IMR-90 (cell line): ENCODE results near the gene G6PC2. TPM values are rescaled to one million over a fixed set of nuclear protein-coding genes. Genes with fewer than 3 reads are reported as not detected.

Experiments
- ATAC-seq: fragments of 200-7000 bp; cut with Tn5 transposase; 2 replicates; pipeline ENCODE4 v1.9.1; 2020; ENCODE audit warnings: low read depth, mild to moderate bottlenecking, moderate library complexity
- BruUV-seq: library from RNA; stranded (reverse); fragments of 400-500 nt; replicated peaks from 2 replicates; lab custom pipeline; 2021; lab: Mats Ljungman, UMichigan
- CTCF ChIA-PET: fragments of 300-600 bp; formaldehyde crosslinking; extraction: SDS; loops from one replicate; lab custom pipeline; 2021; ENCODE audit warnings: antibody characterized with exemption; lab: Yijun Ruan, JAX
- POLR2A ChIA-PET: fragments of 300-600 bp; sonication (Branson Sonifier 250); formaldehyde crosslinking; loops from one replicate; lab custom pipeline; 2022; ENCODE audit warnings: antibody characterized with exemption; ENCODE audit not compliant: unreplicated experiment; lab: Charles Lee
- DNase-seq: peaks from one replicate; pipeline ENCODE4 v3.0.0; 2013
- H2AFZ ChIP-seq: replicated peaks from 2 replicates; pipeline ENCODE3; 2013; ENCODE audit warnings: low read length, mild to moderate bottlenecking; ENCODE audit not compliant: poor library complexity
- H2AK5ac ChIP-seq: 2 replicates; pipeline ENCODE4 v1.6.1; 2013; ENCODE audit warnings: low read depth, low read length, inconsistent platforms
- H2AK9ac ChIP-seq: replicated peaks from 2 replicates; pipeline ENCODE3; 2013; ENCODE audit warnings: mild to moderate bottlenecking, low read depth, low read length, moderate library complexity; ENCODE audit not compliant: poor library complexity
- H2BK120ac ChIP-seq: 2 replicates; pipeline ENCODE4 v1.6.1; 2013; ENCODE audit warnings: low read depth, low read length, inconsistent platforms
- H2BK15ac ChIP-seq: 3 replicates; pipeline ENCODE4 v1.6.1; 2013; ENCODE audit warnings: low read depth, low read length, inconsistent platforms
- H2BK20ac ChIP-seq: 2 replicates; pipeline ENCODE4 v1.6.1; 2013; ENCODE audit warnings: low read depth, mild to moderate bottlenecking, inconsistent platforms, low read length, moderate library complexity
- H2BK5ac ChIP-seq: 2 replicates; pipeline ENCODE4 v1.6.1; 2013; ENCODE audit warnings: mild to moderate bottlenecking, low read depth, low read length, inconsistent platforms; ENCODE audit not compliant: poor library complexity, severe bottlenecking
- H3K14ac ChIP-seq: replicated peaks from 2 replicates; pipeline ENCODE4 v1.6.1; 2013; ENCODE audit warnings: low read depth, low read length, inconsistent platforms
- H3K18ac ChIP-seq: 2 replicates; pipeline ENCODE4 v1.6.1; 2013; ENCODE audit warnings: low read depth, low read length, control low read depth
- H3K23ac ChIP-seq: 2 replicates; pipeline ENCODE4 v1.6.1; 2013; ENCODE audit warnings: low read depth, low read length, inconsistent platforms
- H3K27ac ChIP-seq: 2 replicates; pipeline ENCODE4 v1.5.1; 2013; ENCODE audit warnings: mild to moderate bottlenecking, control low read depth, low read length; ENCODE audit not compliant: insufficient read depth
- H3K27me3 ChIP-seq: 2 replicates; pipeline ENCODE4 v1.6.1; 2013; ENCODE audit warnings: low read length; ENCODE audit not compliant: control insufficient read depth, insufficient read depth
- H3K36me3 ChIP-seq: 2 replicates; pipeline ENCODE4 v1.6.1; 2013; ENCODE audit warnings: low read length, mixed read lengths; ENCODE audit not compliant: control insufficient read depth, insufficient read depth
- H3K4ac ChIP-seq: 2 replicates; pipeline ENCODE4 v1.6.1; 2013; ENCODE audit warnings: low read depth, low read length, inconsistent platforms
- H3K4me1 ChIP-seq: 2 replicates; pipeline ENCODE4 v1.6.1; 2013; ENCODE audit warnings: low read length, mixed read lengths; ENCODE audit not compliant: control insufficient read depth, insufficient read depth
- H3K4me2 ChIP-seq: 2 replicates; pipeline ENCODE4 v1.6.1; 2013; ENCODE audit warnings: low read depth, mild to moderate bottlenecking, control low read depth, low read length, moderate library complexity
- H3K4me3 ChIP-seq: 2 replicates; pipeline ENCODE4 v1.5.1; 2013; ENCODE audit warnings: low read depth, mild to moderate bottlenecking, control low read depth, low read length, moderate library complexity; ENCODE audit not compliant: insufficient read depth
- H3K56ac ChIP-seq: 2 replicates; pipeline ENCODE4 v1.6.1; 2013; ENCODE audit warnings: low read length, inconsistent platforms; ENCODE audit not compliant: insufficient read depth; ENCODE audit errors: extremely low read depth
- H3K79me1 ChIP-seq, 2 experiments: 2 replicates each; pipeline ENCODE4 v1.6.1; 2013; ENCODE audit warnings: low read length in 2 of 2, inconsistent platforms in 1 of 2, low read depth in 1 of 2
- H3K9ac ChIP-seq: 2 replicates; pipeline ENCODE4 v1.6.1; 2013; ENCODE audit warnings: low read depth, low read length, control low read depth
- H3K9me1 ChIP-seq: 2 replicates; pipeline ENCODE4 v1.6.1; 2013; ENCODE audit warnings: low read length, inconsistent platforms; ENCODE audit not compliant: insufficient read depth
- H3K9me3 ChIP-seq: 2 replicates; pipeline ENCODE4 v1.6.1; 2013; ENCODE audit warnings: low read length; ENCODE audit not compliant: control insufficient read depth, insufficient read depth
- H4K20me1 ChIP-seq: 2 replicates; pipeline ENCODE4 v1.6.1; 2013; ENCODE audit warnings: low read length, inconsistent platforms; ENCODE audit not compliant: insufficient read depth
- H4K5ac ChIP-seq: 2 replicates; pipeline ENCODE4 v1.6.1; 2013; ENCODE audit warnings: mild to moderate bottlenecking, low read depth, low read length, control low read depth
- H4K8ac ChIP-seq, 2 experiments: 2 replicates each; pipeline ENCODE4 v1.6.1; 2013; ENCODE audit warnings: low read depth in 2 of 2, low read length in 2 of 2, control low read depth in 1 of 2, inconsistent platforms in 1 of 2
- H4K91ac ChIP-seq: 2 replicates; pipeline ENCODE4 v1.6.1; 2013; ENCODE audit warnings: low read depth, low read length, inconsistent platforms; ENCODE audit not compliant: insufficient read depth
- BHLHE40 ChIP-seq: fragments of 150-350 bp; IDR thresholded peaks from 2 replicates; pipeline ENCODE4 v1.6.1; 2016; ENCODE audit warnings: mild to moderate bottlenecking, low read depth, low read length
- CEBPB ChIP-seq: IDR thresholded peaks from 2 replicates; pipeline ENCODE4 v1.6.1; 2012; ENCODE audit warnings: low read depth, low read length, improper control_type of control experiment
- FOS ChIP-seq: fragments of 150-350 bp; IDR thresholded peaks from 2 replicates; pipeline ENCODE4 v1.6.1; 2016; ENCODE audit warnings: low read depth, low read length
- MAFK ChIP-seq: IDR thresholded peaks from 2 replicates; pipeline ENCODE4 v1.6.1; 2012; ENCODE audit warnings: low read depth, low read length, improper control_type of control experiment
- MAZ ChIP-seq: IDR thresholded peaks from 2 replicates; pipeline ENCODE4 v1.6.1; 2012; ENCODE audit warnings: low read depth, mild to moderate bottlenecking, low read length, improper control_type of control experiment, moderate library complexity, borderline replicate concordance
- MXI1 ChIP-seq: IDR thresholded peaks from 2 replicates; pipeline ENCODE4 v1.6.1; 2012; ENCODE audit warnings: low read depth, mild to moderate bottlenecking, low read length, moderate library complexity, borderline replicate concordance
- NFE2L2 ChIP-seq: fragments of 150-350 bp; IDR thresholded peaks from 2 replicates; pipeline ENCODE4 v1.6.1; 2016; ENCODE audit warnings: low read depth, mild to moderate bottlenecking, low read length
- RAD21 ChIP-seq: IDR thresholded peaks from 2 replicates; pipeline ENCODE4 v1.6.1; 2012; ENCODE audit warnings: low read length, improper control_type of control experiment
- SMC3 ChIP-seq: fragments of 150-350 bp; IDR thresholded peaks from 2 replicates; pipeline ENCODE4 v1.6.1; 2016; ENCODE audit warnings: low read depth, mild to moderate bottlenecking, antibody characterized with exemption, low read length, moderate library complexity
- USF2 ChIP-seq: fragments of 150-350 bp; IDR thresholded peaks from 2 replicates; pipeline ENCODE4 v1.6.1; 2017; ENCODE audit warnings: mild to moderate bottlenecking, antibody characterized with exemption, low read length, low read depth
- WGBS, 2 experiments: methylation state at CpG; one replicate each; pipeline versions ENCODE4 v1.1.5 to v1.1.7; 2013; ENCODE audit warnings: missing lambda C conversion rate in 2 of 2; ENCODE audit not compliant: insufficient read length in 1 of 2; ENCODE audit errors: extremely low coverage in 2 of 2; 5-methylcytosine and 5-hydroxymethylcytosine counted together
- dilution Hi-C: fragments of 300-500 bp; cut with HindIII; formaldehyde crosslinking; loops from one replicate; pipeline ENCODE4 v1.14.3; 2018; ENCODE audit warnings: low sequenced_read_pairs; ENCODE audit not compliant: unreplicated experiment
- in situ Hi-C: fragments of 300-500 bp; cut with MboI; formaldehyde crosslinking; loops from 3 replicates; pipeline ENCODE4 v1.14.3; 2019; ENCODE audit warnings: low sequenced_read_pairs, inconsistent platforms, mixed read lengths
- intact Hi-C: fragments of 100-400 bp; cut with micrococcal nuclease; formaldehyde crosslinking; loops from 2 replicates; pipeline ENCODE4 v1.10.0; 2022
- polyA plus RNA-seq, 3 experiments: library from polyadenylated mRNA; depleted of rRNA; stranded (reverse); fragments of >200 nt; gene quantifications; 2 replicates each; pipeline ENCODE4 v1.2.3, GENCODE V29; 2012; ENCODE audit warnings: low replicate concordance in 1 of 3
- total RNA-seq: library from RNA; depleted of rRNA; stranded (reverse); fragments of >200 nt; gene quantifications from 2 replicates; pipeline ENCODE4 v1.2.3, GENCODE V29; 2012
- TF ChIP-seq, protein P1 (sequence below): conservative IDR thresholded peaks from 2 replicates; pipeline ENCODE4 v1.5.1; 2012; ENCODE audit warnings: mild to moderate bottlenecking, low read depth, low read length, improper control_type of control experiment

The G6PC2 gene
- total and polyA plus RNA-seq, 2 of the 4 experiments (the other 2 are of a cell fraction), result not detected

DNA sequence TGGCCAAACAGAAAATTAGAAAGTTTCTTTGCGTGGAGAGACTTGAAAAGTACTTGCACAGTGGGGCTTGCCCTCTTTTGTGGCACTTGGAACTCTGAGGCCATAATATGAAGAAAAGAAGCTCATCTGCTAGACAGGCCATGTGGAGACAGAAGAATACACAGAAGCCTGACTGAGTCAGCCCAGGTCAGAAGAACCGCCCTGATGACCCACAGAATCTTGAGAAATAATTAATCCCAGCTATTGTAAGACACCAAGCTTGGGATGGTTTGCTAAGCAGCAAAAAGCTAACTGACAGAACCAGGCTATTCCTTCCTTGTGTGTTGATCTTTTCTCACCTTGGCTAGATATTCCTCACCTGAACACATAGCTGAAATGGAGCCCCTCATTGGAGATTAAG is 33.7 kb downstream of the G6PC2 start:
- H3K9me3 ChIP-seq, result no peaks in the 10 kb centered on the region
- CTCF ChIA-PET, result no interaction called here
- no peak overlapping the region for H3K18ac ChIP-seq
- no peaks in the 10 kb centered on the region for H3K36me3 ChIP-seq
- no peak overlapping the region for H4K91ac ChIP-seq
- H3K4me1 ChIP-seq, result no peaks in the 10 kb centered on the region
- WGBS, 2 experiments, result no CpG with 5 or more reads among the region's 2 CpGs
- BruUV-seq, result no TSS peak
- H3K4me3 ChIP-seq, result no peak overlapping the region
- TF ChIP-seq USF2 (no peak), MAFK (no peak), MAZ (no peak), CEBPB (no peak), FOS (no peak), SMC3 (no peak), RAD21 (no peak), NFE2L2 (no peak), BHLHE40 (no peak), MXI1 (no peak)
- TF ChIP-seq, protein P1, sequence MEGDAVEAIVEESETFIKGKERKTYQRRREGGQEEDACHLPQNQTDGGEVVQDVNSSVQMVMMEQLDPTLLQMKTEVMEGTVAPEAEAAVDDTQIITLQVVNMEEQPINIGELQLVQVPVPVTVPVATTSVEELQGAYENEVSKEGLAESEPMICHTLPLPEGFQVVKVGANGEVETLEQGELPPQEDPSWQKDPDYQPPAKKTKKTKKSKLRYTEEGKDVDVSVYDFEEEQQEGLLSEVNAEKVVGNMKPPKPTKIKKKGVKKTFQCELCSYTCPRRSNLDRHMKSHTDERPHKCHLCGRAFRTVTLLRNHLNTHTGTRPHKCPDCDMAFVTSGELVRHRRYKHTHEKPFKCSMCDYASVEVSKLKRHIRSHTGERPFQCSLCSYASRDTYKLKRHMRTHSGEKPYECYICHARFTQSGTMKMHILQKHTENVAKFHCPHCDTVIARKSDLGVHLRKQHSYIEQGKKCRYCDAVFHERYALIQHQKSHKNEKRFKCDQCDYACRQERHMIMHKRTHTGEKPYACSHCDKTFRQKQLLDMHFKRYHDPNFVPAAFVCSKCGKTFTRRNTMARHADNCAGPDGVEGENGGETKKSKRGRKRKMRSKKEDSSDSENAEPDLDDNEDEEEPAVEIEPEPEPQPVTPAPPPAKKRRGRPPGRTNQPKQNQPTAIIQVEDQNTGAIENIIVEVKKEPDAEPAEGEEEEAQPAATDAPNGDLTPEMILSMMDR, result no peak
- intact Hi-C loops, result no loop called here
- no peaks in the 10 kb centered on the region for H3K9me1 ChIP-seq
- no peak overlapping the region for H3K4ac ChIP-seq
- H2AK5ac ChIP-seq, result no peak overlapping the region
- no peak overlapping the region for H3K4me2 ChIP-seq
- DNase-seq (no peak), ATAC-seq (no peak)
- POLR2A ChIA-PET, result no interaction called here
- no peak overlapping the region for H4K5ac ChIP-seq
- no peak overlapping the region for H2AK9ac ChIP-seq
- H4K8ac ChIP-seq, result no peak overlapping the region
- H4K20me1 ChIP-seq, result no peaks in the 10 kb centered on the region
- H2BK120ac ChIP-seq, result no peak overlapping the region
- H2BK5ac ChIP-seq, result no peak overlapping the region
- H3K79me1 ChIP-seq, result no peaks in the 10 kb centered on the region
- no peak overlapping the region for H3K56ac ChIP-seq
- H2BK15ac ChIP-seq, result no peak overlapping the region
- no peak overlapping the region for H3K23ac ChIP-seq
- in situ Hi-C loops, result no loop called here
- dilution Hi-C loops, result no loop called here
- no peak overlapping the region for H3K14ac ChIP-seq
- H3K9ac ChIP-seq, result no peak overlapping the region
- H2BK20ac ChIP-seq, result no peak overlapping the region
- no peak overlapping the region for H3K27ac ChIP-seq
- 0 out of 2 replicates have a peak, but pooled peaks cover 2% of the 10 kb centered on the region for H3K27me3 ChIP-seq
- no peak overlapping the region for H2AFZ ChIP-seq
